ENCODE data around the gene TMC2. TPM values are rescaled to one million over a fixed set of nuclear protein-coding genes. Genes with fewer than 3 reads are reported as not detected.

The TMC2 gene, protein sequence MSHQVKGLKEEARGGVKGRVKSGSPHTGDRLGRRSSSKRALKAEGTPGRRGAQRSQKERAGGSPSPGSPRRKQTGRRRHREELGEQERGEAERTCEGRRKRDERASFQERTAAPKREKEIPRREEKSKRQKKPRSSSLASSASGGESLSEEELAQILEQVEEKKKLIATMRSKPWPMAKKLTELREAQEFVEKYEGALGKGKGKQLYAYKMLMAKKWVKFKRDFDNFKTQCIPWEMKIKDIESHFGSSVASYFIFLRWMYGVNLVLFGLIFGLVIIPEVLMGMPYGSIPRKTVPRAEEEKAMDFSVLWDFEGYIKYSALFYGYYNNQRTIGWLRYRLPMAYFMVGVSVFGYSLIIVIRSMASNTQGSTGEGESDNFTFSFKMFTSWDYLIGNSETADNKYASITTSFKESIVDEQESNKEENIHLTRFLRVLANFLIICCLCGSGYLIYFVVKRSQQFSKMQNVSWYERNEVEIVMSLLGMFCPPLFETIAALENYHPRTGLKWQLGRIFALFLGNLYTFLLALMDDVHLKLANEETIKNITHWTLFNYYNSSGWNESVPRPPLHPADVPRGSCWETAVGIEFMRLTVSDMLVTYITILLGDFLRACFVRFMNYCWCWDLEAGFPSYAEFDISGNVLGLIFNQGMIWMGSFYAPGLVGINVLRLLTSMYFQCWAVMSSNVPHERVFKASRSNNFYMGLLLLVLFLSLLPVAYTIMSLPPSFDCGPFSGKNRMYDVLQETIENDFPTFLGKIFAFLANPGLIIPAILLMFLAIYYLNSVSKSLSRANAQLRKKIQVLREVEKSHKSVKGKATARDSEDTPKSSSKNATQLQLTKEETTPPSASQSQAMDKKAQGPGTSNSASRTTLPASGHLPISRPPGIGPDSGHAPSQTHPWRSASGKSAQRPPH
- total RNA-seq = not detected in 2 replicates

DNA sequence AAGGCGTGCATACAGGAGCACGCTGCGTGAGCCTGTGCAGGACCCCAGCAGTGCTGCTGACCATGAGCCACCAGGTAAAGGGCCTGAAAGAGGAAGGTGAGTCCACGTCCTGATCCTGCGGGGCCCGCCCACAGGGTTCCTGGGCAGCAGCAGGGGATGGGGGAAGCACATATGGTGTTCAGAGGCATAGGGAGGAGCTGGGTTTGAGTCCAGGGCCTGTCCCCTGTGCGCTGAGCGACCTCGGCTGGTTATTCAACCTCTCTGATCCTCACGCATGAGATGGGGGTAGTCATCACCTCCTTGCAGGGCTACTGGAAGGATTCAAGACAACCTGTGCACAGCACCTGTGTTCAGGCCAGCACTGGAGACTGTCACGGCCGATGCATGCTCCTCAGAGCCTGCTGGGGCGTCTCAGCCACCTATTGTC, at the start of gene TMC2:
TMC2 (plus strand) TSS at position 14 of the 427 bp plus-strand sequence; CDS start at position 63, 49 bp downstream.

DNA sequence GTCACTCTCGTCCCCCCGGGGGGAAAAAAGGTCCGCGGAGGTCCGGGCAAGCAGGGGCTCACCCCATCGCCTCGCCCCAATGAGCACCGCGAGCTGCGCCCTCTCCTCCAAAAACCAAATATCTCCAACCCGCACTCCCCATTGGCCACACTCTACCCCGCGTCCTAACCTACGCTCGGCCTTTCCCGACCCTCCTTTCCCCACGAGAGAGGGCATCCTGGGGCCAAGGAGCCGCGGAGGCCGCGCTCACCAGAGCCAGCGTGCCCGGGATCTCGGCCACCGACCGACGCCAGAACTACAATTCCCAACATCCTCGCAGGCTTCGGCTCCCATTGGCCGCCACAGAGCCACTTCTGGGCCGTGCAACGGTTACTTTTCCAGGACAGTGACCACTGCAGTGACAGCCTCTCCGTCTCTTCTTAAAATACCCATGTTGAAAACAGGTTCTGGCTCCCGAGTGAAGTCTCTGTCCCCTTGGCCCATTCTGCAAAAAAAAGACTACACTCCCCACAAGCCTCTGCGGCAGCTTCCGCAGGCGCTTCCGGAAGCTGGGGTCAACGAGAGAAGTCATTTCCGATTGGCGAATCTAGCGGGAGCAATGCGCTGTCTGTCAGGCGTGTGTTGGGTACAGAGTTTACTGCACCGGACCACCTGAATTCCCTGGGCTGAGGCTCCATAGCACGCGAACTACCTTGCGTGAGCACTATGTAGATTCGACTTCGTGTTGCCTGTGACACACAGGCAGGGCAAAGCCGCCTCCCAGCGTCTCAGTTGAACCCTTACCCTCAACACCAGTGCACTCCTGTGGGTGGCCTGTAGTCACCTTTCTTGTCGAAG, 27.5 kb upstream of the TMC2 start, which contains the start of gene ZNF343:
ZNF343 (minus strand) TSS at position 285 of the 837 bp plus-strand sequence. CDS start 15,020 bp downstream, outside the sequence.

DNA sequence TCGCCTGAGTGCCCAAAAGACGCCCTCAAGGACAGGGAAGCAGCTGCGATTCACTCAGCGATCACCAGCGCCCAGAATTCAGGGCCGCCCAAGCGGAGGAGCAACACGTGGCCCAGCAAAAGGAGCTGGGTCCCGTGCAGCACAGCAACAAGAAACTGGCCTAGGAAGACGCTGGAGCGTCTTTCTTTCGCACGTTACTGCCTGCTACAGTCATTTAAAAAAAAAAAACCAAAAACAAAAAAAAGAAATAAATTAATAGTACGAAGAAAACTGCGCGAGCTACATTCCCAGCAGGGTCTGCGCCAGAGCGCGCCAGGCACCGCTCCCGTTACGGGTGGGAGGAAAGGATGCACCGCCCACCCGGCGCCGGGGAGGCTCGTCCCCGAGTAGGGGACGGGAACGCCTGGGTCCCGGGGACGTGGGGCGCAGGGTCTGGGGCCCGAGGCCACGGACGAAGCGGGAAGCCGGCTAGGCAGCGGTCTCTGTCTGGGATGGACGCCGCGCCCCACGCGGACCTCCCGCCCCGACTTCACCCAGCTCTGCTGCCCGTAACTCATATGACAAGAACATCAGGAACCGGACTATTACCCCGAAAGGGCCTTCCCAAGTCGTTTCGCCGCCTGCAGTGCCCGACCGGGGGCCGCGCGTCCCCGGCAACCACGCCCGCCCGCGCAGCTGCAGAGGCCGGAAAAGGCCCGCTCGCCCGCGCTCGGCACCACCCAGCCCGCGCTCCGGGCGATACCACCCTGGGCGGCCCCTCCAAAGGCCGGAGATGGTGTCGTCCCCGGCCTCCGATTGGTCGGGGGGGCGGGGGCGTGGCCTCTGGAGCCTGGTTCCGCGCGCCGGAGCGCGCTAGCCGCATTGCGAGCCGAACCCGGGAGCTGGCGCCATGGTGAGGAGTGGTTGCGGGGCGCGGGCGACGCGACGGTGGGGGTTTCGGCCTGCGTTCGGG, 115.7 kb downstream of the TMC2 start, which contains the start of gene NOP56:
NOP56 (plus strand) TSS at position 861 of the 952 bp plus-strand sequence; CDS start at position 890, 29 bp downstream.

DNA sequence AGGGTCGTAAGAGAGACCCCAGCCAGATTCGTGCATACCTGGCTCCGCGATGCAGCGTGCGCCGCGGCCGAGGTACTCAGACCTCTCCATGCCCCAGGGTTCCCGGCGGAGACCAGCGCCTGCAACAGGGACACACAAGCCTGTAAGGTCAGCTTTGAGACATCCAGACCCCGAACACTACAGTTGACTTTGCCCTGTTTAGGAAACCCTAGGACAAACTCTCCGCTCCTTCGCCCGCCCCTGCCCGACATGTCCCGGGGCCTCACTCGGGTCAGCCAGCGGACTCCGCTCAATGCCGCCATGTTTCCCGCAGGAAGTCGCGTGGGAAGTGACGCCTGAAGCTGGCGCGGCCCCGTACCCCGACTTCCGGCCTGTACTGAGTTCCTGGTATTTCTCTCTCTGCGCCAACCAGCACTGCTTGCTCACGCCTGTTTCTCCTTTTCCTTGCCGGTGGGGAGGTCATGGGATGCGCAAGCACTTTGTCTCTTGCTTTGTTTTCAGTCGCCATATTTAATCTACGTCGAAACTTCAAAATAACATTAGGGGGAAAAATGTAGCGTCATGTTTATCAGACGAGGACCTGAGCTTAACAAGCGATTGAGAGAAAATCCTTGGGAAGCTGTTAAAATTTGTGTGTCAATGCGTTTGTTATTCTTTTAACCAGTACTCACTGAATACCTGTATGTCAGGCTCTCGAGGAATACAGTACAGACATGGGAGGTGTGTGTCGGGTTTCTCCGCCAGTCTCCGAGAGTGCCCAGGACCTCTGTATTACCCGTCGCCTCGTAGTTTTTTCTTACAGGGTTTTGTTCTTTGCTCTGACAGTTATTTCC, 127.7 kb downstream of the TMC2 start, which contains the start of gene IDH3B:
IDH3B (minus strand) TSS at position 330 of the 833 bp plus-strand sequence; CDS start at position 302, 28 bp downstream.

Other genes starting within 250 kb of the TMC2 start
- not detected in 2 replicates for gene TGM3, start 240.6 kb upstream of the TMC2 start, total RNA-seq
- not detected in 2 replicates for gene TGM6, start 155.7 kb upstream of the TMC2 start, total RNA-seq
- gene SNRPB, start 65.8 kb upstream of the TMC2 start, total RNA-seq = 257 and 267 TPM in 2 replicates
- 9.6 and 9.7 TPM in 2 replicates for gene ZNF343, start 27.7 kb upstream of the TMC2 start, total RNA-seq
- gene NOP56, start 116.1 kb downstream of the TMC2 start, total RNA-seq = 93.5 and 97.7 TPM in 2 replicates
- gene IDH3B, start 127.6 kb downstream of the TMC2 start, total RNA-seq = 75.5 and 83.9 TPM in 2 replicates
- 0.49 and 1.4 TPM in 2 replicates for gene EBF4, start 156.2 kb downstream of the TMC2 start, total RNA-seq